NCI-H146 treated with DMSO at 0.1 percent for 48 hours (cell line): ENCODE measurements around the gene TOP2A.

ENCODE experiments used
- DNase-seq: peaks from one replicate; lab custom pipeline; 2025; ENCODE audit not compliant: unreplicated experiment; lab: John Stamatoyannopoulos, UW

TOP2A gene

GRCh38 chr17:40361925-40362695, 55.6 kb downstream of the TOP2A start:
- no peak for DNase-seq

DNA sequence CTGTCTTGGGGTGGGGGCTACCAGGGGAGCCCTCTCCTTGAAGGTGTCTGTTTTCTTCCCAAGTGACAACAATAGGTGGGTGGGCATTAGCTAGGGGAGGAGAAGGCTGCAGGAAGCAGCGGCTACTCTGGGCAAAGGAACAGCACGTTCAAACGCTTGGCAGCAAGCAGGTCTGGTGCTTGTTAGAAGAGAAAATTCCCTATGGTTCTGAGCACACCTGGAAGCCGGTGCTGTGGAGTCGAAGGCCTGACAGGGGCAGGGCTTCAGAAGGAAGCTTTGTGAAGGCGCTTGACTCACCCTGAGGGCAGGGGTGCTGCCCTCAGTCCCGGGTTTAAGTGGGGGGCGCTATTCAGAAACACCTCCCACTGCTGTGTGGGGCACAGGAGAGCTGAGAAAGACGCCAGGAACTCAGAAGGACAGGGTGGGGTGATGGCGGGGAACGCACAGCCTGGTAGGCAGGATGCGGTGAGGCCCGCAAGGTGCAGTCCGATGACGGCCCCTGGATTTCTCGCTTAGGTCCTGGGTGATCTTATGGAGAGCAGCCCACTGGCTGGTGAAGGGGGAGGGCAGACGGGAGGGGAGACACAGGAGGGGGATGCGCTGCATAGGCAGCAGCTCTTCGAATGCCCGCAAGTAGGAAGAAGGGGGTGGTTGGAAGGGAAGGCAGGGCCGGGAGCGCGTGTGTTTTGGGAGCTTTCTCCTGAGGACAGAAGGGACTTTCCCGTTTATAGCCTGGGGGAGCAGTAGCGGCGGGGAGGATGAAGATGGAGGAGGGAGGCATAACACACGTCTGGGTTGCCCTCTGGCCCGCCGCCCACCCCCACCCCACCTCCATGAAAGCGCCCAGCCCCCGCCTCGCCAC, 56.4 kb downstream of the TOP2A start:
- DNase-seq: no peak

DNA sequence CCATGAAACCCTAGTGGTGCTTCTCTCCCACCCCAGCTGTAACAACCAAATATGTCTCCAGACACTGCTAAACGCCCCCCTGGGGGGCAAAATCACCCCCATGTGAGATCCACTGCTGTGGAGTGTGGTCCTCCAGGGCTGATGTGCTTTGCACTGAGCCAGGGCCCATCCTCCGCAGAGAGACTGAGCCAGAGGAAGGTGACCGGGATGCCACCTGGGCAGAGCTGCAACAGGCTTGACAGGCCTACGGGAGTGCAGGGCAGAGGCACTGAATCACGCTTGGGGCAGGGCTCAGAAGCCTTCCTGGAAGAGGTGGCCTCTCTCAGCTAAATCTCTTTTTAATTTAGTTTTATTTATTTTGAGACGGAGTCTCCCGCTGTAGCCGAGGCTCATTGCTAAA, 57.6 kb downstream of the TOP2A start:
- DNase-seq: no peak

DNA sequence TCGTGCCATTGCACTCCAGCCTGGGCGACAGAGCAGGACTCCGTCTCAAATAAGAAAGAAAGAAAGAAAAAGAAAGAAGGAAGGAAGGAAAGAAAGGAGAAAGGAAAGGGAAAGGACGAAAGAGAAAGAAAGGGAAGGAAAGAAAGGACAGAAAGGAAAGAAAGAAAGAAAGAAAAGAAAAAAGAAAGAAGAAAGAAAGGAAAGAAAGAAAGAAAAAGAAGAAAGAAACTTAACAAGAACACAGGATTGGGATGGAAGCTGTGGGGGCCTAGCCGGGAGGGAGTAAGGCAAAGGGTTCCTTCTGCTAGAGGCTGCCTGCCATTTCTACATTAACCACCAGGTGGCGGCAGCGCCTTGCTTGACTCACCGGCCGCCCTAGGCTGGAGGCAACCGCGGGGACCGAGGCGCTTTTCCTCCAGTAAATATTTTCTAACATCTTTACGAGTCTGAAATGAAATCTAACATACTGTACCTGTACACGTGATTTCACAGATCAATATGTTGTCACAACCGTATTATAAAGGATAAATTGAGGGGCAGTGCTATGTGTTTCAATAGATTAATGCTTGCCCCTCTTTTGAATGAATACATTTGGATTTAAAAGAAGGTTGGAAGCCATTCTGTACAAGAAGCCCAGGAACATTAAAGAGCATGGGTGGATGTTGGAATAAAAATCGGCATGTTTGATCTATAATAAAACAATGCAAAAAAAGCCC, 59.2 kb downstream of the TOP2A start:
- DNase-seq: peak; percentile 48

DNA sequence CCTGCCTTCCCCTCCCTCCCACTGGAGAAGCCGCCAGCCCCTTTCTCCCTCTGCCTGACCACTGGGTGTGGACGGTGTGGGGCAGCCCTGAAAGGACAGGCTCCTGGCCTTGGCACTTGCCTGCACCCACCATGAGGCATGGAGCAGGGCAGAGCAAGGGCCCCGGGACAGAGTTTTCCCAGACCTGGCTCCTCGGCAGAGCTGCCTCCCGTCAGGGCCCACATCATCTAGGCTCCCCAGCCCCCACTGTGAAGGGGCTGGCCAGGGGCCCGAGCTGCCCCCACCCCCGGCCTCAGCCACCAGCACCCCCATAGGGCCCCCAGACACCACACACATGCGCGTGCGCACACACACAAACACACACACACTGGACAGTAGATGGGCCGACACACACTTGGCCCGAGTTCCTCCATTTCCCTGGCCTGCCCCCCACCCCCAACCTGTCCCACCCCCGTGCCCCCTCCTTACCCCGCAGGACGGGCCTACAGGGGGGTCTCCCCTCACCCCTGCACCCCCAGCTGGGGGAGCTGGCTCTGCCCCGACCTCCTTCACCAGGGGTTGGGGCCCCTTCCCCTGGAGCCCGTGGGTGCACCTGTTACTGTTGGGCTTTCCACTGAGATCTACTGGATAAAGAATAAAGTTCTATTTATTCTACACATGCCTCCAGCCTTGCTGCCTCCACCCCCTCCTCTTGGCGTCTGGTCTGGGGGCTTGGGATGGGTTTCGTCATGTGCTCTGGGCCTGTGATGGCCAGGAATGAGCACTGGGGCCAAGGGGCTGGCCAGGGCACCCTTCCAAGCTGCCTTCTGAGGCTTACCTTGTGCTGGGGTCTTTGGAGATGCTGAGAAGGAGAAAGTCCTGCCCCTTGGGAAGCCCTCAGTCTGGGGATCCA, 60.5 kb downstream of the TOP2A start:
- no peak for DNase-seq

DNA sequence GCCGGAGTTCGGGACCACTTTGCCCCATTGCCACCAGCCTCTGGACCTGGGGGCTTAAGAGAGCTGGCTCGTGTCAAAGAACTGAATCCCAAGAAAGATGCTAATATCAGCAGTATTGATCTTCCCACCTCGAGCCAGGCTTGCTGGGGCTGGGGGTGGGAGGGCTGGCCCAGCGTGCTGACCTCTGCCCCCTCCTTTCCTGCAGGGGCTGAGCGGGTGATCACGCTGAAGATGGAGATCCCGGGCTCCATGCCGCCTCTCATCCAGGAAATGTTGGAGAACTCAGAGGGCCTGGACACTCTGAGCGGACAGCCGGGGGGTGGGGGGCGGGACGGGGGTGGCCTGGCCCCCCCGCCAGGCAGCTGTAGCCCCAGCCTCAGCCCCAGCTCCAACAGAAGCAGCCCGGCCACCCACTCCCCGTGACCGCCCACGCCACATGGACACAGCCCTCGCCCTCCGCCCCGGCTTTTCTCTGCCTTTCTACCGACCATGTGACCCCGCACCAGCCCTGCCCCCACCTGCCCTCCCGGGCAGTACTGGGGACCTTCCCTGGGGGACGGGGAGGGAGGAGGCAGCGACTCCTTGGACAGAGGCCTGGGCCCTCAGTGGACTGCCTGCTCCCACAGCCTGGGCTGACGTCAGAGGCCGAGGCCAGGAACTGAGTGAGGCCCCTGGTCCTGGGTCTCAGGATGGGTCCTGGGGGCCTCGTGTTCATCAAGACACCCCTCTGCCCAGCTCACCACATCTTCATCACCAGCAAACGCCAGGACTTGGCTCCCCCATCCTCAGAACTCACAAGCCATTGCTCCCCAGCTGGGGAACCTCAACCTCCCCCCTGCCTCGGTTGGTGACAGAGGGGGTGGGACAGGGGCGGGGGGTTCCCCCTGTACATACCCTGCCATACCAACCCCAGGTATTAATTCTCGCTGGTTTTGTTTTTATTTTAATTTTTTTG, 61.6 kb downstream of the TOP2A start:
- no peak for DNase-seq

DNA sequence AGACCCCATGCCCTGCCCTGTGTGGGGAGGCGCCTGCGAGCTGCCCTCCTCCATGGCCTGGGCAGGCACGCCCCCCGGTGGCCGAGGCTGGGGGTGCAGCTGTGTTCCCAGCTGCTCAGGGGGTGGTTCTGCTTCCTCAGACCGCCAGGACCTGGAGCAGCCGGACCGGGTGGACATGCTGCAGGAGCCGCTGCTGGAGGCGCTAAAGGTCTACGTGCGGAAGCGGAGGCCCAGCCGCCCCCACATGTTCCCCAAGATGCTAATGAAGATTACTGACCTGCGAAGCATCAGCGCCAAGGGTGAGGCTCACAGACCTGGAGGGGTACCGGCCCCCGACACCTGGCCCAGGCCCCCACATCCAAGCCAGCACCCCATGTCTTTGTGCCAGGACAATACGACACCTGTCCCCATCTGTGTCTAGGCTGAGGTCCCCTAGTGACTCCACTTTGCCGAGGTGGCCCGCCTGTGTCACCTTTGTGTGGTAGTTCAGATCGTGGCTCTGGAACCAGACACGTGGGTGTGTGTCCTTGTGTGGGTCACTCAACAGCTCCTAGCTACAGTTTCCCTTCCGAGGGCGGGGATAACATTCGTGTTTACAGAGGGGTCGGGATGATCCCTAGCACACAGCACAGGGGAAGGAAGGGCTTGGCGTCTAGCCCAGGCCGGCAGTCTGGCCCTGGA, 62.4 kb downstream of the TOP2A start:
- peak; percentile 9 for DNase-seq

- DNase-seq: no peak
These were observed 63.2 kb downstream of the TOP2A start for GRCh38 chr17:40354221-40355122.

GRCh38 chr17:40352779-40353394, 64.8 kb downstream of the TOP2A start:
- DNase-seq: no peak

DNA sequence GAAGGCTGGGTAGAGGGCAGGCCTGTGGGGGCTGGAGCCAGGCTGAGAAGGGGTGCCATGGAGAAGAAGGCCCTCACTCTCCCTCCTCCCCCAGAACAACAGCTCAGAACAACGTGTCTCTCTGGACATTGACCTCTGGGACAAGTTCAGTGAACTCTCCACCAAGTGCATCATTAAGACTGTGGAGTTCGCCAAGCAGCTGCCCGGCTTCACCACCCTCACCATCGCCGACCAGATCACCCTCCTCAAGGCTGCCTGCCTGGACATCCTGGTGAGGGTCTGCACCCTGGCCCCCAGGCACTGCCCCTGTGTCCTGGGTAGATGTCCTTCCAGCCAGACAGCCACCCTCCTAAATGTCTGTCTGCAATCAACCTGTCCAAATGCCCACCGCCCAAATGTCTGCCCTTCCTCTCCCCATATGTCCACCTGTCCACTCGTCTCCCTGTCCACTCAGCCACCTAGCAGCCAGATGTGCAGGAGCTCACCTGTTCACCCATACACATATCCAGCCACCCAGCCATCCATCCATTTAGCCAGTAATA, 65.4 kb downstream of the TOP2A start:
- no peak for DNase-seq

DNA sequence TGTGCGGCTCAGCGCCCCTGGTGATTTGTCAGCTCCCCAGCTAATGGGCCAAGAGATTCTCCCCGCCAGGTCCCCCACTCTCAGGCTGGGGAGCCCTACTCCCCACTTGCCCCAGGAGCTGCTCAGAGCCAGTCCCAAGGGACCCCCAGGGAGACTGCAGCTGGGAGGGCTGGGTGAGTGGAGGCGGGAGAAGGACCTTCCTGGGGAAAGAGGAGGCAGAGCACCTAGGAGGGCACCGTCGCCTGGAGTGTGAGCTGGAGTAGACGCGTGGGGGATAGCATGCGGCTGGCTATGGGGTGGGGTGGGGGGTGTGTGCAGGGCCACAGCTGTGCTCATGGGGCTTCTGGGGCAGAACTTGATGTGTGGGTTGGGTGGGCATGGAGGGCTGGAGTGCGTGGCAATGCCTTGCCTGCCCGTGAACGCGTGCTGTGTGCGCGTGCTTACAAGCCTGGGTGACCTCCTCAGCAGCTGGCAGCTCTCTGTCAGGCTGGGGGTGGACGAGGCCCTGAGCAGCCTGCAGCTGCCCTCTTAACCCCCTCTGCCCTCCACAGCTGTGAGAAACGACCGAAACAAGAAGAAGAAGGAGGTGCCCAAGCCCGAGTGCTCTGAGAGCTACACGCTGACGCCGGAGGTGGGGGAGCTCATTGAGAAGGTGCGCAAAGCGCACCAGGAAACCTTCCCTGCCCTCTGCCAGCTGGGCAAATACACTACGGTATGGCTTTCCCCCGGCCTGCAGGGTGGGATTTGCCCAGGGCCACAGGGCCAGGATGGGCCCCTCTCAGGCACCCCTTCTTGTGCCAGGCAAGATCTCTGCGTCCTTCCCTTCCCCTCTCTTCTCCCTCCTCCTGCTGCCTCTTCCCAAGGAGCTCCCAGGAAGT, 66.1 kb downstream of the TOP2A start:
- DNase-seq: no peak

- no peak for DNase-seq
These were observed 66.9 kb downstream of the TOP2A start for GRCh38 chr17:40350689-40351358.

DNA sequence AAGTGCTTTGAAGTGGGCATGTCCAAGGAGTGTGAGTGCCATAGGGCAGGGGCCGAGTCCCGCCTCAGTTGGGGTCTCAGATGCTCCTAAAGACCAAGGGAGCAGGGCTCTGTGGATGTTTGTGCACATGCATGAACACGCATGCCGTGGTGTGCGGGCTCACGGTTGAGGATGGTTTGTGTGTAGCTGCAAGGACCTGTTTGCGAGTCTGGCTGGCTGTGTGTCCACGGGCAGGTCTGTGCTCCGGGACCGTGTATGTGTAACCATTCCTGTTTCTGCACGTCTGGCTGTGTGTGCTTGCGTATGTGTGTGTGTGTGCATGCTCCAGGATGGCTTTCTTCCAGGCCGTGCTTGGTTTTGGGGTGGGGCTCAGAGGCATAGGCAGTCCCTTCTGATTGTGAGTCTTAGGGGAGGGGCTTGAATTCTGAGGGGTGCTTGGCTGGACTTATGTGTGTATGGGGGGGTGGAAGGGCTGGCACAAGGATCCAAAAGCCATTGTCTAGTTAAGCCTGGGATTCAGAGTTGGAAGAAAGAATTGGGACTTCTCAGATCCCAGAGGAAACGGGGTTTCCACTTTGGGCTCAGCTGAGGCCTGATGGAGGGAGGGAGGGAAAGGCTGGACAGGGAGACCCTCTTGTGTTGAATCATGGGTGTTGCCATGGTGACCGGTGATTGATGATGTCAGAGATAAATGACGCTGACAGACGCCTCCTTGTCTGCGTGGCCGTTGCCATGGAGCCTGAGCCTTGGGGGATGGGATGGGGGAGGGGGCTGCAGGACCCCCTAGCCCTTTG, 67.6 kb downstream of the TOP2A start:
- DNase-seq: no peak

DNA sequence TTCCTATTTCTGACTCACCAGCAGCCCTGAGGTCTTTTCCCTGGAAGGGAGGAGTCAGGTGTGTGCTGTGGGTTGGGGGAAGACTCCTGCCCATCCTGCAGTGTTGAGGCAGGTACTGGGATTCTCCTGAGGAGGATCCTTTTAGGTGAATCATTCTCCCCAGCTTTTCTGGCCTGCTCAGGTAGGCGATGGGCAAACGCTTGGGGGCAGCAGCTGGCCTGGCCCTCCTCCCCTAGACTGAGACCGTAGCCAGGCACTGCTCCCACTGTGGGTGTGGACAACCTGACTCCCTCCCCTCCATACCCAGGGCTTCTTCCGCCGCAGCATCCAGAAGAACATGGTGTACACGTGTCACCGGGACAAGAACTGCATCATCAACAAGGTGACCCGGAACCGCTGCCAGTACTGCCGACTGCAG, 68.2 kb downstream of the TOP2A start:
- no peak for DNase-seq
